Neural cell (in vitro differentiated cells): ENCODE data around the gene CFAP45.

ENCODE experiments used
- CTCF ChIP-seq: fragments of 450-650 bp; IDR thresholded peaks from 2 replicates; pipeline ENCODE4 v1.5.1; 2014; ENCODE audit warnings: antibody characterized with exemption, mild to moderate bottlenecking, moderate library complexity; ENCODE audit not compliant: poor library complexity, severe bottlenecking
- EP300 ChIP-seq: fragments of 450-650 bp; conservative IDR thresholded peaks from 2 replicates; pipeline ENCODE4 v1.6.1; 2014; ENCODE audit warnings: antibody characterized with exemption, mild to moderate bottlenecking, moderate library complexity; ENCODE audit not compliant: poor library complexity, severe bottlenecking
- EZH2 ChIP-seq: fragments of 200-600, 300-800 bp; shearing (Covaris generic), sonication (generic); IDR thresholded peaks from 2 replicates; pipeline ENCODE4 v1.6.1; 2014; ENCODE audit warnings: antibody characterized with exemption, low read length, borderline replicate concordance, mild to moderate bottlenecking; ENCODE audit not compliant: insufficient read depth, poor library complexity, severe bottlenecking
- REST ChIP-seq: IDR thresholded peaks from 2 replicates; pipeline ENCODE4 v1.6.1; 2012; ENCODE audit warnings: borderline replicate concordance
- SMC3 ChIP-seq: fragments of 450-650 bp; conservative IDR thresholded peaks from 2 replicates; pipeline ENCODE4 v1.6.1; 2014; ENCODE audit warnings: antibody characterized with exemption, mild to moderate bottlenecking, moderate library complexity; ENCODE audit not compliant: poor library complexity
- TAF1 ChIP-seq: IDR thresholded peaks from 2 replicates; pipeline ENCODE4 v1.6.1; 2012; ENCODE audit warnings: low read depth

GRCh38 chr1:159883134-159883533, 16.8 kb downstream of the CFAP45 start:
- TF ChIP-seq CTCF: no peak
- TF ChIP-seq EP300: no peak
- TF ChIP-seq SMC3: no peak
- no peak for TF ChIP-seq REST
- no peak for TF ChIP-seq TAF1
- TF ChIP-seq EZH2: no peak
